ENCODE results near the gene FAM120A. TPM values are rescaled to one million over a fixed set of nuclear protein-coding genes. Genes with fewer than 3 reads are reported as not detected.

The FAM120A gene
- total RNA-seq, 1 donor from 2014 or later, result 57.7 TPM

DNA sequence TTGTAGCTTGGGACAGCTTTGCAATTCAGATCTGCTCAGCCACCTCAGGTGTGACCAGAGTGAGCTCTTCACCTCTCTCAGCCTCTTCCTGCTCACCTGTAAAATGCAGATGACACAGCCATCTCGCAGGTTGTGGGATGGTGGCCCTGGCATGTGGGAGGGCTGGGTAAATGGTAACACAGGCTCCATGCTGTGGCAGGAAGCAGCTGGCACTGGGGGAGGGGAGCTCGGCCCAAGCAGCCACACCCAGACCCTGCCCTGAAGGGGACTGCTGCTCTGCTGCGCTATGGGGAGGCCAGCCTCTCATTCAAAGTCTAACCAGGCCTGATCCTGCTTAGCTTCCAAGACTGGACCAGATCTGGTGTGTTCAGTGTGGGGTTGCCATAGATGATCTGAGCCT is 149.0 kb downstream of the FAM120A start:
- peaks cover 3% of the 10 kb centered on the region for H3K4me1 ChIP-seq (ENCODE audit: insufficient read depth, low read length)
- H3K27me3 ChIP-seq (ENCODE audit: insufficient read depth, low read length), result no peaks in the 10 kb centered on the region
- H3K9me3 ChIP-seq (ENCODE audit: insufficient read depth, low read depth, low read length), result no peaks in the 10 kb centered on the region
- H3K4me3 ChIP-seq (ENCODE audit: insufficient read depth, low read depth, low read length), result no peak overlapping the region
- Mint-ChIP-seq H3K36me3 (ENCODE audit: low read depth, unreplicated experiment) (peaks cover 2% of the 10 kb centered on the region), H3K4me1 (ENCODE audit: low read depth, unreplicated experiment) (no peaks in the 10 kb centered on the region), H3K4me3 (ENCODE audit: unreplicated experiment) (no peak overlapping the region), H3K27me3 (ENCODE audit: low read depth, unreplicated experiment) (no peaks in the 10 kb centered on the region), H3K27ac (ENCODE audit: unreplicated experiment) (no peak overlapping the region), H3K9me3 (ENCODE audit: unreplicated experiment) (no peaks in the 10 kb centered on the region)
- H3K79me2 ChIP-seq (ENCODE audit: insufficient read depth, low read length), result peaks cover 86% of the 10 kb centered on the region
- no peak overlapping the region for H3K4me2 ChIP-seq (ENCODE audit: low read length)
- no peak overlapping the region for H3K9ac ChIP-seq (ENCODE audit: low read length)
- no peak overlapping the region for H3K27ac ChIP-seq (ENCODE audit: low read depth, low read length)
- H3K36me3 ChIP-seq (ENCODE audit: insufficient read depth, low read length), result no peaks in the 10 kb centered on the region
- H2AFZ ChIP-seq (ENCODE audit: low read depth, low read length), result no peak overlapping the region
- TF ChIP-seq, protein P1, sequence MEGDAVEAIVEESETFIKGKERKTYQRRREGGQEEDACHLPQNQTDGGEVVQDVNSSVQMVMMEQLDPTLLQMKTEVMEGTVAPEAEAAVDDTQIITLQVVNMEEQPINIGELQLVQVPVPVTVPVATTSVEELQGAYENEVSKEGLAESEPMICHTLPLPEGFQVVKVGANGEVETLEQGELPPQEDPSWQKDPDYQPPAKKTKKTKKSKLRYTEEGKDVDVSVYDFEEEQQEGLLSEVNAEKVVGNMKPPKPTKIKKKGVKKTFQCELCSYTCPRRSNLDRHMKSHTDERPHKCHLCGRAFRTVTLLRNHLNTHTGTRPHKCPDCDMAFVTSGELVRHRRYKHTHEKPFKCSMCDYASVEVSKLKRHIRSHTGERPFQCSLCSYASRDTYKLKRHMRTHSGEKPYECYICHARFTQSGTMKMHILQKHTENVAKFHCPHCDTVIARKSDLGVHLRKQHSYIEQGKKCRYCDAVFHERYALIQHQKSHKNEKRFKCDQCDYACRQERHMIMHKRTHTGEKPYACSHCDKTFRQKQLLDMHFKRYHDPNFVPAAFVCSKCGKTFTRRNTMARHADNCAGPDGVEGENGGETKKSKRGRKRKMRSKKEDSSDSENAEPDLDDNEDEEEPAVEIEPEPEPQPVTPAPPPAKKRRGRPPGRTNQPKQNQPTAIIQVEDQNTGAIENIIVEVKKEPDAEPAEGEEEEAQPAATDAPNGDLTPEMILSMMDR (IDR thresholded peaks at IDR 0.05; ENCODE audit: insufficient read depth, low read depth, low read length), result no peak
- TF ChIP-seq EZH2 (IDR thresholded peaks at IDR 0.05; ENCODE audit: insufficient read depth, low read length), result no peak
- FAIRE-seq (no peak), DNase-seq (ENCODE audit: low read depth) (no peak)
- H4K20me1 ChIP-seq (ENCODE audit: insufficient read depth, low read length), result peaks cover 76% of the 10 kb centered on the region

DNA sequence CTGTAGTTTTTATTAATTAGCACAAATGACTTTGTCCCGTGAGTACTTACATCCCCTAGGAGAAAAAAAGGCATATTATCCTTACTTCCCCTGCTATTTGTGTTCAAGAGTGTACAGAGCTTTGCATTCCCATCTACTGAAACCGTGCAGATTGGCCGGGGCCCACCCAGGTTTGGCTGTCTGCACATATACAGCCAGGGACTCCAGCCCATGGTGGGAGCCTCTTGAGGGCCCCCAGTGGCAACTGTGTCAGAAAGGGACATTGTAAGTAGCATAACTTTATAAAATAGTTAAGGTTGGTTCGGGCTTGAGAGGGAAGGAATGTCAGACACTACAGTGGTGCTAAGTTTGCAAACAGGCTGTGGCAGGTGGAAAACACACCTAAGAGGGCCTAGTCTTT is 149.6 kb downstream of the FAM120A start:
- peaks cover 2% of the 10 kb centered on the region for H3K36me3 Mint-ChIP-seq (ENCODE audit: low read depth, unreplicated experiment)
- TF ChIP-seq, protein P1 (IDR thresholded peaks at IDR 0.05; ENCODE audit: insufficient read depth, low read depth, low read length), result no peak
- TF ChIP-seq EZH2 (IDR thresholded peaks at IDR 0.05; ENCODE audit: insufficient read depth, low read length), result no peak
- Histone ChIP-seq H2AFZ (ENCODE audit: low read depth, low read length) (no peak overlapping the region), H3K9me3 (ENCODE audit: insufficient read depth, low read depth, low read length) (no peaks in the 10 kb centered on the region), H3K79me2 (ENCODE audit: insufficient read depth, low read length) (peaks cover 86% of the 10 kb centered on the region), H3K4me1 (ENCODE audit: insufficient read depth, low read length) (peaks cover 3% of the 10 kb centered on the region), H3K4me2 (ENCODE audit: low read length) (no peak overlapping the region), H4K20me1 (ENCODE audit: insufficient read depth, low read length) (peaks cover 75% of the 10 kb centered on the region), H3K9ac (ENCODE audit: low read length) (no peak overlapping the region), H3K27me3 (ENCODE audit: insufficient read depth, low read length) (no peaks in the 10 kb centered on the region), H3K27ac (ENCODE audit: low read depth, low read length) (no peak overlapping the region), H3K4me3 (ENCODE audit: insufficient read depth, low read depth, low read length) (no peak overlapping the region), H3K36me3 (ENCODE audit: insufficient read depth, low read length) (no peaks in the 10 kb centered on the region)
- no peaks in the 10 kb centered on the region for H3K9me3 Mint-ChIP-seq (ENCODE audit: unreplicated experiment)
- FAIRE-seq, result no peak
- no peaks in the 10 kb centered on the region for H3K4me1 Mint-ChIP-seq (ENCODE audit: low read depth, unreplicated experiment)
- no peak overlapping the region for H3K27ac Mint-ChIP-seq (ENCODE audit: unreplicated experiment)
- H3K4me3 Mint-ChIP-seq (ENCODE audit: unreplicated experiment), result no peak overlapping the region
- no peak for DNase-seq (ENCODE audit: low read depth)
- H3K27me3 Mint-ChIP-seq (ENCODE audit: low read depth, unreplicated experiment), result no peaks in the 10 kb centered on the region

DNA sequence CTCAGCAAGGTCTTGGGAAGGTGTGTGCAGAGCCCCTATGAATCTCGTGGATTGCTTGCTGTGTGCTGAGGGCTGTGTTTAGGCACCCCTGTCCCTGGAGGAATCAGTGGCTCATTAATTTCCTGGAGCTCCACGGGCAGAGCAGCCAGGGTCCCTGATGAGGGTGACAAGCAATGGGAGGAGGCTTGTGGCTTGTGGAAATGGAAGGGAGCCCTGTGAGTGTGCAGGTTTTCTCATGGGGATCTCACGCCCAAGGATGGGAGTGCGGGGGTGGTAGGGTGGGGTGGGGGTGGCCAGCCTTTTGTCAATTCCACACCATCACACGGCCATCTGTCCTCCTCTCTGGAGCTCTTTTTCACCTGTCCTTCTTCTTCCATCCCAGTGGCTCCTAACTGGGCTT is 150.2 kb downstream of the FAM120A start:
- TF ChIP-seq EZH2 (IDR thresholded peaks at IDR 0.05; ENCODE audit: insufficient read depth, low read length), result no peak
- TF ChIP-seq, protein P1 (IDR thresholded peaks at IDR 0.05; ENCODE audit: insufficient read depth, low read depth, low read length), result no peak
- Histone ChIP-seq H3K9me3 (ENCODE audit: insufficient read depth, low read depth, low read length) (no peaks in the 10 kb centered on the region), H3K4me3 (ENCODE audit: insufficient read depth, low read depth, low read length) (no peak overlapping the region), H3K79me2 (ENCODE audit: insufficient read depth, low read length) (peaks cover 87% of the 10 kb centered on the region), H3K9ac (ENCODE audit: low read length) (no peak overlapping the region), H3K4me1 (ENCODE audit: insufficient read depth, low read length) (peaks cover 3% of the 10 kb centered on the region), H4K20me1 (ENCODE audit: insufficient read depth, low read length) (peaks cover 76% of the 10 kb centered on the region), H3K27me3 (ENCODE audit: insufficient read depth, low read length) (no peaks in the 10 kb centered on the region), H3K4me2 (ENCODE audit: low read length) (no peak overlapping the region), H3K27ac (ENCODE audit: low read depth, low read length) (no peak overlapping the region), H3K36me3 (ENCODE audit: insufficient read depth, low read length) (no peaks in the 10 kb centered on the region), H2AFZ (ENCODE audit: low read depth, low read length) (no peak overlapping the region)
- DNase-seq (ENCODE audit: low read depth) (no peak), FAIRE-seq (no peak)
- no peaks in the 10 kb centered on the region for H3K9me3 Mint-ChIP-seq (ENCODE audit: unreplicated experiment)
- no peaks in the 10 kb centered on the region for H3K4me1 Mint-ChIP-seq (ENCODE audit: low read depth, unreplicated experiment)
- no peak overlapping the region for H3K4me3 Mint-ChIP-seq (ENCODE audit: unreplicated experiment)
- peaks cover 2% of the 10 kb centered on the region for H3K36me3 Mint-ChIP-seq (ENCODE audit: low read depth, unreplicated experiment)
- no peaks in the 10 kb centered on the region for H3K27me3 Mint-ChIP-seq (ENCODE audit: low read depth, unreplicated experiment)
- H3K27ac Mint-ChIP-seq (ENCODE audit: unreplicated experiment), result no peak overlapping the region
